Left ventricle myocardium superior (tissue), 1 donor: ENCODE data around the gene CALML3. TPM values are rescaled to one million over a fixed set of nuclear protein-coding genes. Genes with fewer than 3 reads are reported as not detected.

Experiments
- ATAC-seq: fragments of 200-7000 bp; cut with Tn5 transposase; one replicate; pipeline ENCODE4 v1.9.1; 2020; ENCODE audit warnings: mild to moderate bottlenecking, moderate library complexity
- DNase-seq: peaks from one replicate; pipeline ENCODE4 v3.0.0-alpha.2; 2020
- intact Hi-C: fragments of 100-400 bp; cut with micrococcal nuclease; formaldehyde crosslinking; loops from one replicate; pipeline ENCODE4 v1.11.0; 2022
- total RNA-seq: library from RNA; stranded (reverse); fragmentation: NEBNext Ultra II Directional; extraction: Animal tissue kit (Norgen Biotek cat#: 25700); gene quantifications from one replicate; pipeline ENCODE4 v1.2.1, GENCODE V29; 2021
- donor health status: DM: no; HTN: yes; CAD: no; lungs with severe emphysema.

The CALML3 gene
- total RNA-seq, 1 donor from 2014 or later: not detected

- no peak for DNase-seq
- no peak for ATAC-seq
- intact Hi-C loops: no loop called here
These were observed 37.2 kb downstream of the CALML3 start for GRCh38 chr10:5561704-5562645.

- ATAC-seq (no peak), DNase-seq (no peak)
- intact Hi-C loops: no loop called here
These were observed 38.7 kb downstream of the CALML3 start for GRCh38 chr10:5563321-5563961.

DNA sequence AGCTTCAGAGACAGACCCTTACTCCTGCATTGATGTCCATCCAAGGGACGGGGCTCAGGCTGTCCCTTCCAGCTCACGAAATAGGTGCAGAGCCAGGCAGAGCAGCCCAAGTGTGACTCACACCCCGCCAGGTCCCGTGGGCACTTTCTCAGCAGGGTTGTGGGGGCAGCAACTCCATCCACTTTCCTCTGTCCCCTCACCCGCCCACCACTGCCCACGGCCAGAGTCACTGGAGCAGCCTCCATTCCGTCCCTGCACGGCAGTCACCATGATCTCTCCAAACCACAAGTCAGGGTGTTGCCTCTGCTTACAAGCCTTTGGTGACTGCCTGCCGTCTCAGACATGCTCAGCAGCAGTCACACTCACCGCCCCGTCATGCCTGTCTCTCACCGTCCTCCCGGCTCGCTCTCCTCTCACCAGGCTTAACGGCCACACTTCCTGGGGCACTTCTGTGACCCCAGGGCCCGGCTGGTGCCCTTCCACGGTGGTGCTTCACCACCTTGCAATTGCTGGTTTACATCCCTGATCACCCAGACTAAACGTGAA lies 39.3 kb downstream of the CALML3 start:
- intact Hi-C loops: no loop called here
- no peak for DNase-seq
- ATAC-seq: no peak

DNA sequence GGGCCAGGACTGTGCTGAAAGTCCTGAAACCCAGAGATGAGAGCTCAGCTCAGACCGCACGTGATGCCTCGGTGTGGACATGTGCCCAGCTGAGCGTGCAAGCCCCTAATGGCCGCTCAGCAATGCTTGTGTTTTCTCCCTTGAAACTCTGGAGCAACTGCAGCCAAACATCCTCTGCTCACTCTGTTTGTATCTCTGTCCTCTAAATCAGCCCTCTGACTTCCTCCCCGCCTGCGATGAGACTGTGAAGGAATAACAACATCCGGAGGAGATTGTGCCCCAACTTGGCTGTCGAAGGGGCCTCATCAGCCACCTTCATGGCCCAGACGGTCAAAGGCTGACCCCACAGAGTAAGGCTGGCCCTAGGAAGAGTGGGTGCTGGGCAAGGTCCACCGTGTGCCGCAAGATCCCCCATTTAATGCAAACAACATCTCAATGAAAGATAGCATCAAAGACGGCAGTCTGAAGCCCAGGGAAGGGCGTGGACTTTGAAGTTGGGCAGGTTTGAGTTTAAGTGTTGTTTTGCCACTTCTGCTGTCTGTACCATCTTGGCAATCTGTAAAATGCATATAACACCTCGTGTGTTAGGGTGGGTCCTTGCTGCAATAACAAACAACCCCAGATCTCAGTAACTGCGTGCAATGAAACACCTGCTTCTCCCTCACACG lies 39.9 kb downstream of the CALML3 start:
- no peak for DNase-seq
- intact Hi-C loops: no loop called here
- ATAC-seq: no peak

DNA sequence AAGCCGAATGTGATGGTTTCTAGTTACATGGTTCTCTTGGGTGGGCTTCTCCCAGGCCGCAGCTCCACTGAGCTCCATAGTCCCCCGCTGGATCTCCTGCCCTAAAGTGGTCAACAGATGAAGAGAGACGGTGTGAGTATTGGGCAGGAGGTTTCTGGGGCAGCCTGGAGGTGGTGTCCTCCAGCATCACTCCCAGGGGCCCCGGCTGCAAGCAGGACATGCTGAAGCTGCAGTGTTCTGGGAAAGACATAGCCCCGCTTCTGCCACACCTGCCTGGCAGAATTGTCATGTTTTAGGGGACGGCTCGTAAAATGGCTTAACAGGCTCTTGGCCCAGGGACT lies 40.4 kb downstream of the CALML3 start:
- ATAC-seq: no peak
- intact Hi-C loops: no loop called here
- no peak for DNase-seq

DNA sequence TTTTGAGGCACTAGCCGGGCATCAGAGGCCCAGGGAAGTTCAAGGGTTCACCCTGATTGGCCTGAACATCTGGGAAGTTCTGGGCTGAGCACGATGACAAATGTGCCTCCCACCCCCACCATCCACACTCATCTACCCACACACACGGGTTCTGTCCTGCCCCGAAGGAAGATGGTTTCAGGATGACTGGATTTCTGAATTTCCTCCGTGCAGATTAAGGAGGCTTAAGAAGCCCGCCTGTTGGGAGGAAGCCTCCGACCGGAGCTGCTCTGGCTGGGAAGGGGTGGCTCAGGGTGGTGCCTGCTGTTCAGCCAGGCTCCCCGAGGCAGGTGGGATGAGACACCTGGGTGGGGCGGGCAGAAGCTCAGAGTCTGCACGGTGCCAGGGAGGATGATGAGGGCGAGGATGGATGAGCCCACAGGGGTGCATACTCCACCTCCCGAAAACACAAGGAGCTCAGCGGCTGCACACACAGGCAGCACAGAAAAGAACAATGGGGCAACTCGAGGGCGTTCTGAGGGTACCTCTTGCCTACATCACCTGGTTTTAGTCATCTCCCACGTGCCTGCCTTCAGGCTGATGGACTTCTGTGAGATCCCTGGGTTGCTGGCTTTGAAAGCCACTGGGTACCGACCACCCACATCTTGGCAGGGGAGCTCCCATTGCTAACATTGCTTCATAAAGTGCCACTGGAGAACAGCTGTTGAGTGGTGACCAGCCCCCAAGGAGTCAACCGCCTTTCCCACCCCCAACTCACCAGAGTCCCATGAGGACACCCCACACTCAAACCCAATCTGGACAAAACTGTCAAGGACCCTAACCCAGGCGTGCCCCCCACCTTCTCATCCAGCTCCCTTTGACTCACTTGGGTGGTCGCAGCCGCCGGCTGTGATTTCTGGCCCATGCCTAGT lies 41.2 kb downstream of the CALML3 start:
- DNase-seq (no peak), ATAC-seq (no peak)
- intact Hi-C loops: no loop called here

GRCh38 chr10:5566614-5567013 lies 41.9 kb downstream of the CALML3 start:
- DNase-seq (no peak), ATAC-seq (no peak)
- intact Hi-C loops: no loop called here

DNA sequence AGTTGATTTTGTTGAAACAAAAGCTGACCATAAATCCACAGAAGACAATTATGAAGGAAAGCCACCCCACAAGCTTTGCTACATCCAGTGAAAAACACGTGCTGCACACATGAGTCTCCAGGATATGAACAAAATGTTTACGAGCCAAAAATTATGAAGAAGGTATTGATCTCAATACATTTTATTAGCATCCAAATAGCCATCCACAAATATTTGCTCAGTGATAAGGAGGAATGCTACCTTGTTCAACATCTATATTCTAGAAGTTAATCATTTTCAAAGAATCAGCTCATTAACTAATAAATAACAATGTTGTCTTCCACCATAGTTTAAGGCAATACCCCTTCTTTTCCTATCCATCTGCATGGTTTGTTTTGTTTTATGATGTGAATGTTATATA lies 42.7 kb downstream of the CALML3 start:
- DNase-seq (no peak), ATAC-seq (no peak)
- intact Hi-C loops: no loop called here

GRCh38 chr10:5568984-5569383 lies 44.2 kb downstream of the CALML3 start:
- intact Hi-C loops: no loop called here
- DNase-seq: no peak
- no peak for ATAC-seq

- ATAC-seq (no peak), DNase-seq (no peak)
- intact Hi-C loops: no loop called here
These were observed 44.8 kb downstream of the CALML3 start for GRCh38 chr10:5569568-5569967.

- DNase-seq (no peak), ATAC-seq (no peak)
- intact Hi-C loops: no loop called here
These were observed 45.4 kb downstream of the CALML3 start for GRCh38 chr10:5570007-5570655.

- no peak for ATAC-seq
- intact Hi-C loops: no loop called here
- no peak for DNase-seq
These were observed 46.4 kb downstream of the CALML3 start for GRCh38 chr10:5570979-5571810.

DNA sequence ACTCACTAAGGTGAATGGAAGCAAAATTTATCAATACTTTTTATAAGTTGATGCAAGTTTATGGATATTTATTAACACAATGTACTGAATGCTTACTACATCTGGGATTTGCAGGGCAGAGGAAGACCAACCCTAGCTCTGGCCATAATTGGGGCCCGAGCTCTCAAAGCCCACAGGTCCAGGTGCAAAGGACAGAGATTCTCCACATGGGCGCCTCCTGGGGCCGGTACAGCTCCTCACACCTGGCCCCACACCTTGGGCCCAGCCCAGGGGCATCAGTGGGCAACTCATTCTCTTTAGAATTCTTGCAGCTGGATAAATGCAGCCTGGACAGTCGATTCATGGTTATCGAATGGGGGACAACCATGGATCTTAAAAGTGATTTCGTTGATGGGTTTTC lies 47.1 kb downstream of the CALML3 start:
- DNase-seq: no peak
- no peak for ATAC-seq

DNA sequence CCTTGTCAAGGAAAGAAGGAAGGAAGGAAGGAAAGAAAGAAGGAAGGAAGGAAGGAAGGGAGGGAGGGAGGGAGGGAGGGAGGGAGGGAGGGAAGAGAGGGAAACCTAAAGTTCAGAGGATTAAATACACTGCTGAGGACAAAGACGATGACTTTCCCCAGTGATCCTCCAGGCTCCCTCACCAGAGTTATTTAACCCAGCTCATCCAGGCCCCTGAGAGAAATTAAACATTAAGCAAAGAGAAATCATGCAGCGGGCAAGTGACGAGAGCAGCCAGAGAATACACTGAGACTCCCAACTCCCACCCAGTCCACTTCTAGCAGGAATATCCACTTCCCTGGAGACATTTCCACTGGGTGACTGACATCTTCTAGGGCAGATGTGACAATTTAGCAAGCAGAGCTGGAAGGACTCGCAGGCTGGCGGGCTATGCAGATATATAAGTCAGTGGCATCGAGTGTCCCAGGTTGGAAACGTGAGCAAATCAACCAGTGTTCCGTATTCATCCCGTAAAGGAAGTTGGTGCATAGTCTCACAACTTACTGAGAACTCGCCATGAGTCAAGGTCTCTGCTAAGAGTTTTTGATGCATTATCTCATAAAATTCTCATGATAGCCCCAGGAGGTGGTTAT lies 48.7 kb downstream of the CALML3 start:
- no peak for ATAC-seq
- no peak for DNase-seq
- intact Hi-C loops: no loop called here

More for the DNA sequence above, 47.1 kb downstream of the CALML3 start:
- intact Hi-C loops: no loop called here

- intact Hi-C loops: no loop called here
- ATAC-seq: peak; percentile 43
- DNase-seq: no peak
These were observed 49.3 kb downstream of the CALML3 start for GRCh38 chr10:5573968-5574641.

DNA sequence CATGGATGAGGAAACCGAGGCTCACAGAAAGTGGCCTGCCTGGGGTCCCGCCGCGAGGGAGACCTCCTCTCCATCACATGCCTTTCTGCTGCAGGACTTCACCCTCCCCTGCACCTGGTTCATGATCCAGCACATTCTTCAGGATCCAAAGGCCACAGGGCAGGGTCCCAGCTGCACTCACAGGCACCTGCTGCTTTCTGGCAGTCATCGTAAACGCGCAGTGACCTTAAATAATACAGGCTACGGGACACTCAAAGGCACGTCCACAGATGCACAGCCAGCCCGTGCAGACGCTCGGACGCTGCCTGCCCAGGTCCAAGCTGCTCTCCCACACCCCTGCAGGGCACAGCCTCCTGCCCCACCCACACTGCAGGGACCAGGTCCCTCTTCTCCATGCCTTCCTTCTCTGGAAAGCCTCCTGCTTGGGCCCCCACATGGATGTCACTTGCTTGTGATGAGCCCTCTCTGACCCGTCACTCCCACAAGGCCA lies 49.9 kb downstream of the CALML3 start:
- ATAC-seq (no peak), DNase-seq (no peak)
- intact Hi-C loops: no loop called here

- intact Hi-C loops: no loop called here
- DNase-seq (no peak), ATAC-seq (no peak)
These were observed 50.4 kb downstream of the CALML3 start for GRCh38 chr10:5575144-5575481.
